GM21423 (cell line): ENCODE data around the gene TMEM132D.

Source experiments
- ATAC-seq: cut with Tn5 transposase; IDR thresholded peaks from one replicate; pipeline ENCODE4 v1.9.1; 2021; ENCODE audit warnings: mild to moderate bottlenecking, moderate library complexity; ENCODE audit not compliant: unreplicated experiment

Gene TMEM132D

DNA sequence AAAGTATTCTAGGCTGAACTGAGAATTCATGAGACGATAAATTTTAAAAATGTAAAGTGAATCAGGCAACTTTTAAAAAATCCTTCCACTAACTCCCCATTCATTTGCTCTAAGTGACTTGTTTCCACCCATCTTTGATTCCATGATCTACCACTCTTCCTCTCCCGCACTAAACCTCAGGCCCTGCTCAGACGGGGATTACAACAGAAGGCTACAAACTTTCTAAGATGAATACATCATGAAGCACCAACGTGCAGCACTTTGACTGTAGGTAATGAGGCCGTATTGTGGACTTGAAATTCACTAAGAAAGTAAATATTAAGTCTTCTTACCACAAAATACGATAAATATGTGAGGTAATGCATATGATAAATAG is 30.0 kb downstream of the TMEM132D start:
- no peak for ATAC-seq

GRCh38 chr12:129873111-129873832 is 30.6 kb downstream of the TMEM132D start:
- ATAC-seq = no peak

DNA sequence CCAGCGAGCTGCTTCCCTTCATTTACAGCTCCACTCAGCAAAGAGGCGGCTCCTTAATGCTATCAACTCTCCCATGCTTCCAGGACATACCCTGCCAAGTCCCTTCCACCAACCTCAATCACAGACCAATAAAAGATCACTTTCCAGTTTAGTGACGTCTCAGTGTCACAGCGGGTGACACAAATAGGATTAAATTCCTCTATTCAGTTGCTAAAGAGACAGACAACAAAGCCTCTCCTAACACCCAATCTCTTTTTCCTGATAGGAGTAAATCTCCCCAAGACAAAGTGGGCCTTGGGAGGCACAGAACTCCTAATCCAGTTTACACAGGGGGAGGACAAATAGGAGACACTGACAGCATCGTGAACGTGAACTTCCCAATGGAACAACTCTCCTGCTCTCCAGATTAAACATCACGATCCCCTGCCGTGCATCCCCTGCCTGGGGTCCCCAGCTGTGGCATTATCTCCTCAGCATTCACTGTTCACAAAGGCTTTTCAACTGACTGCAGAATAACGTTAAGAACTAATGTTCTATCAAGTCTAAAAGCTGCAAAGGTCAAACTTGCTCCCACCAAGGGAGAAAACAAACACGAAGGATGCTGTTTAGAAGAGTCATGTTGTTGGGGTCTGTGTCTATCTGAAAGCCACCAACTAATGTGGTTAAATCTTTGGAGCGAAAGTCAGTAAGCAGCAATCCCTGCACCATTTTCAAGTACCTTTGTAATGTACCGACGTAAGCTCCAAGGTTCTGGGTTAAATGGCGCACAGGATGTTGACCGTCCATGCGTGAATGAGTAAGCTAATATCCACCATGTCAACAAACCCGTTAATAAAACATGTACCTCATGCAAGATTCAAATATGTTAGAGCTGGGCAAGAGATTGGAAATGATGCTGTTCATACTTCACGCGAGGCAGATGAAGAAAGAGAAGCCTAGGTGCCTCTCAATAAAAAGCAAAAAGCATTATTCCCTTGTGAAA is 31.5 kb downstream of the TMEM132D start:
- ATAC-seq = no peak

DNA sequence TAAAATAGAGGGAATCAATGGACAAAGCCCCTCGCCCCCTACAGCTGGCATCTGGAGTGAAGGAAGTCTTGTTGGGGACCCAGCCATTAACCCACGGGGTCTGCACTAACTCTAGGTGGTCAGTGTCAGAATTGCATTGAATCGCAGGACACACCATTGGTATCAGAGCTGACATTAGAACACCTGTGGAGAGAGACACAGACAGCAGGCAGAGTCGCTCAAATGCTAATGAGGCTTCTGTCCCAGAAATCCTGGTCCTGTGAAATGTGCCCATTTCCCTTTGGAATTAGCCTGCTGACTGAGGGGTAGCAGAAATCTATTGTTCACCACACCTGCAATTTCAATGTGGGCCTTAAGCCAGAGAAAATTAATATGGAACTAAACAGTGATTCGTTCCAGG is 33.0 kb downstream of the TMEM132D start:
- ATAC-seq = no peak

DNA sequence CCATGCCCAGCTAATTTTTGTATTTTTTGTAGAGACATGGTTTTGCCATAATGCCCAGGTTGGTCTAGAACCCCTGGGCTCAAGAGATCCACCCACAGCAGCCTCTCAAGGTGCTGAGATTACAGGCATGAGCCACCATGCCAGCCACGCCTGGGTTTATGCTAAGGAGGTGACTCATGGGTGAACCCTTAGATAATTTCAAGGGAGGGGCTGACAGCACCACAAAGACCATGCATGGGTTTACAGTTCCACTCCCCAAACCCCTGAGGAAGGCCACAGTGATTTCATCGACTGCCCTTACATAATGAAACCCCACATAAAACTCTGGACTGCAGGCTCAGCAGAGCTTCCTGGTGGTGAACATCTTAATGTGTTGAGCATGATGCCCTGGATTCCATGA is 33.7 kb downstream of the TMEM132D start:
- no peak for ATAC-seq

DNA sequence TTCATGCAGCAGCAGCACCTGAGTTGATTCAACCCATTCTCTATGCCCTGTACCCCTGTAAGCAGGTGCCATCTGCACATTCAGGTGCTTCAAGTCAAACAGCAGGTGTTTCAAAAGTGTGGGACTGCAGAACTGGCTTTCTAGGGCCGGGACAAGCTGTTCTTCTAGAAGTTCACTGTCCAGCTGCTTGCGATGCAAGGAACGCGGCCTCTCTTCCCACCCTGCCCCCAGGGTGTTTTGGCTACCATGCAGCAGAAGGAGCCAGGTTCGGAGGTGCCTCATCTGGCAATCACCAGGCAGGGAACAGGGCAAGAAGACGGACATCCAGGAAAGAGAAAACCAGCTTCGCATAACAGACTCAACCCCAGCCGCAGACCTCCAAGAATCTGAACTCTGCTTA is 35.2 kb downstream of the TMEM132D start:
- no peak for ATAC-seq

- ATAC-seq = no peak
Observed at GRCh38 chr12:129863938-129864337, 39.9 kb downstream of the TMEM132D start.

GRCh38 chr12:129862561-129863175 is 41.2 kb downstream of the TMEM132D start:
- no peak for ATAC-seq

- ATAC-seq = no peak
Observed at GRCh38 chr12:129861951-129862350, 41.9 kb downstream of the TMEM132D start.

GRCh38 chr12:129854591-129854990 is 49.2 kb downstream of the TMEM132D start:
- ATAC-seq = no peak

DNA sequence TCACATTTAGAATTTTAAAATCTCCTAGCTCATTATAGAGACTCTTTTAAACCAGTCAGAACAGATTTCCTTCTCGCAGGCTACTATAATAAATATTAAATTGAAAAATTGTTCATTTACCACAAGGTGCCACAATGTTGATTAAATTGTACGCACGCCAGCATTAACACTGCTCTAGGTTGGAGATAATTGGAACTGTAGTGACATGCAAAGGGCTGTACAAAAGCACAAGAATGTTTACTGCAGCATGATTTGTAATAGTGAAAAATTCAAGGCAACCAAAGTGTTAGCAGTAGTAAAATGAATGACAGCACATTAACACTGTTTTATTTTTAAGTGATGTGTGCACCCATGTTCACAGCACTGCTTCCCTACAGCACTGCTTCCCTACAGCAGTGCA is 52.5 kb downstream of the TMEM132D start:
- no peak for ATAC-seq

DNA sequence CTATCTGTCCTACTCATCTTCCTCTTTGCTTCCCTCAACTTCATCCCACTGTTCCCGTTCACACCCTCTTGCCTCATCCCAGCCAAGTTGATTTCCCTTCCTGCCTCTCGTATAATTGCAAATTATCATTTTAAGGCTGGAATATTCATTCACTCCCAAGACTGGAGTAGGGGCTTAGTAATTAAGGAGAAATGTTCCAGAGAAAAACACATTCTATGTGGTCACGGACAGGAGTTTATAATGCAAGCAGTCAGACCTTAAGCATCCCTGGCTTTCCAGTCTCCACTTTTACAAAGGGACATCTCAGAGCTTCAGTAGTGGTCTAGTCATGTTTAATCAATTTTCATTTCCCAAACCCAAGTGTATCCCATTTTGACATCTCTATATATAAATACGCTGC is 54.9 kb downstream of the TMEM132D start:
- ATAC-seq = no peak

DNA sequence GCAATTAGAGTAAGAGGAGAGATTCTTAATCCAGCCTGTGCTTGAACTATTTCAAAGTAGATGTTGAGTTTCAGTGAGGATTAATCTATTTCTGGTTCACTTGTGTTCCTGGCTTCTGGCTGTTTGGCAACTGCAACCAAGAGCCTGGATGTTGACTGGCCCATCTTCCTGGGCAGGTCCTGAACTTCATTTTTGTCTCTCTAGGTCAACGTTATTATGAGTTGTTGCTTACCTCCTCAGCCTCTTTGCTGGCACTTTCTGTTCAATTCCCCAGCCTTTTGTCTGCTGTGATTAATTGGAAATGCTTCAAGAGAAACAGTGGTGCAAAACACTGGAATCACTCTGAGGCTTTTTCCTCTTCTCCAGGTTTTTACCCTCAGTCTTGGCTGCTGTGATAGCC is 56.8 kb downstream of the TMEM132D start:
- ATAC-seq = no peak

- no peak for ATAC-seq
Observed at GRCh38 chr12:129844662-129845220, 59.1 kb downstream of the TMEM132D start.

DNA sequence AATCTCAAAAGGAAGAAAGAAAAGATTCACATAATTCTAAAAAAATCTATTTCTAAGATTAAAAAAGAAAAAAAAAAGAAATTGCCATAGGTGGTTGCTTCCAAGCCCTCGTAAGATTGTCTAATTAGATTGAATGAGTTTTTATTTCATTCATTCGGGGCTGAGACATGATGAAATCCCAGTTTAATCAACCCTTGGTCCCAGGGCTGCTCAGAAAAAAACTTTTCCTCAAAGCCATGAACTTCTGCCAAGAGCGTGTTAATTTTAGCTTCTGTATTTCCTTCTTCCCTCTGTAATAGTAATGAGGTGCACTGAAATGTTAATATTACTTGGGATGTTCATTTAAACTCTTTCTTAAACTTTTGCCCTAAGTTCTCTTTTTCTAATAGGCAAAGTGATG is 62.6 kb downstream of the TMEM132D start:
- ATAC-seq = no peak

DNA sequence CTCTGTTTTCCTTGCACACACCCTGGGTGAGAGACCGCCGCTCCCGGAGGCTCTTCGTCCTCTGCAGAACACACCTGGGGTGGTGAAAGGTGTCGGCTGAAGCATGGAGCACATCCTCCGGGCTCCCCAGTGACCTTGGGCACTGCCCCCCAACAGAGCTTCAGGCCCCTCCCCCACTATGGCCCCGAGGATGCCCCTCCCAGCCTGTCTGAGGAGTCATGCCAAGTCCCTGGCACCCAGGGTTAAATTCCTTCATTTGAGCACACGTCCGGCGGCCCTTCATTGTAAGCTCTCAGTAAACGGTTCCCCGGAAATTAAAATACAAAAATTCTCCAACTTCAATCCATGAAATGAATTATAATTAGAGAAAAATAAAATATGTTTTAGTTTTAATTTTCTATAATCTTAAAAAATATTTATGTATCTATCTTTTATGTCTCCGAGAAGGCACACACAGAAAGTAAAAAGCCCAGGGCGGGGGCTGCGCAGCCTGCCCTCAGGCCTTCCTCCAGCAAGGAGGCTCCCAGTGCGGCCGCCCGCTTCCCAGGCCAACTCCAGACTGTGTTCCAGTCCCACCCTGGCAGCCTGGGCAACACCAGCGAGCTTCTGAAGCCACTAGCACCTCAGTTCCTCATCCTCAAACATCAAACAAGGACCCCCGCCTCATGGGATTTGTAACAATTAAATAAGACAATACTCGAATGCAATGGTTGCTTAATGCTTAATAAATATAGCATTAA is 63.5 kb downstream of the TMEM132D start:
- no peak for ATAC-seq

- ATAC-seq = no peak
Observed at GRCh38 chr12:129839679-129840078, 64.1 kb downstream of the TMEM132D start.

DNA sequence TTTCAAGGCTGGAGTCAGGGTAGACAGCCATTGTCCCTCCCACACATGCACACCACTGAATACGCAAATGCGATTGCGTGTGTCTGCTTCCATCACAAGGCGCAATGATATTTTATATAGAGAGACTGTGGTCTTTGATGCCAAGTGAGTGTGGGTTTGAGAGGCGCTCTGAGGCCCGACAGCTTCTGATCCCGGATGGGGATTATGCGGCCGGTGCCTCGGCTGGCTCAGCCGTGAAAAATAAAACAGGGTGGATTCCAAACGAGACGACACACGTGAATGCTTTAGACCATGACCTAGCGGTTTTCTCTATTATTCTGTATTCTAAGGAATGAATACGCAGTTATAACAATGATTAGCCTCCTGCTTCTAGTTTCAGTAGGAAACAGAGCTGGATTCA is 72.5 kb downstream of the TMEM132D start:
- ATAC-seq = no peak

- no peak for ATAC-seq
Observed at GRCh38 chr12:129830796-129831195, 73.0 kb downstream of the TMEM132D start.

DNA sequence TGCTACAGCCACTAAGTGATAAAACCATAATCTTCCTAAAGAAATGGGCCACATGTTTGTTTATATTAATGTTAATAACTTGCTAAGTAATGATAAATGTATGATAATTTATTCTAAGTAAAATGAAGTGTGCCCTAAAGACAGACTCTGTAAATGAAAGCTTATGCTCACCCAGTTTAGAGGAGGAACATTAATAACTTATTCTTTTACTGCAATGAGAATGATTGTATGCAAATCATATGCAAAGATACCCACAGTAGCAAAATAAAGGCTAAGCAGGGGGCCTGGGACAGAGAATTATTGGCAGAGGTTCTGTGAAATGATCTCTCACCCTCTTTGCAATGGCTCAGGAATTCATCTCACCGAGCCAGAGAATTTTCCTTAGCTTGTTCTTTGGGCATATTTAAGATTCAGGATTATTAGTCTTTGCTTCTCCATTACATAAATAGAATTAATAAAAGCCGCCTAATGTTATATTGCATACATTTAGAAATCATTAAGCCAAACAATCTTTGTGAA is 75.9 kb downstream of the TMEM132D start:
- no peak for ATAC-seq
